AG09309 (cell line): Measurements from ENCODE around the gene WDFY4.

ENCODE experiments used
- DNase-seq: peaks from one replicate; pipeline ENCODE4 v3.0.0-alpha.2; 2010; ENCODE audit warnings: low read depth
- H3K4me3 ChIP-seq: 2 replicates; pipeline ENCODE4 v1.5.1; 2011; ENCODE audit warnings: mild to moderate bottlenecking, low read depth, low read length, moderate library complexity; ENCODE audit not compliant: control insufficient read depth
- CTCF ChIP-seq: IDR thresholded peaks from 2 replicates; pipeline ENCODE4 v1.5.1; 2011; ENCODE audit warnings: mild to moderate bottlenecking, low read depth, low read length, inconsistent platforms; ENCODE audit not compliant: insufficient read depth, control insufficient read depth; ENCODE audit errors: missing control alignments

WDFY4 gene

GRCh38 chr10:49028639-49029038, 344.0 kb downstream of the WDFY4 start:
- TF ChIP-seq CTCF = no peak
- no peak overlapping the region for H3K4me3 ChIP-seq
- DNase-seq = no peak

- DNase-seq = no peak
- TF ChIP-seq CTCF = no peak
These were observed 345.0 kb downstream of the WDFY4 start for GRCh38 chr10:49029666-49030065.

More at GRCh38 chr10:49029666-49030065, 345.0 kb downstream of the WDFY4 start:
- H3K4me3 ChIP-seq = no peak overlapping the region
